ENCODE results near the gene SEPTIN14.
"Not testable (repeated sequence)": the region's sequence is repeated elsewhere in the genome, so short reads cannot be mapped to it uniquely, and the experiment has no call there.

SEPTIN14 gene

DNA sequence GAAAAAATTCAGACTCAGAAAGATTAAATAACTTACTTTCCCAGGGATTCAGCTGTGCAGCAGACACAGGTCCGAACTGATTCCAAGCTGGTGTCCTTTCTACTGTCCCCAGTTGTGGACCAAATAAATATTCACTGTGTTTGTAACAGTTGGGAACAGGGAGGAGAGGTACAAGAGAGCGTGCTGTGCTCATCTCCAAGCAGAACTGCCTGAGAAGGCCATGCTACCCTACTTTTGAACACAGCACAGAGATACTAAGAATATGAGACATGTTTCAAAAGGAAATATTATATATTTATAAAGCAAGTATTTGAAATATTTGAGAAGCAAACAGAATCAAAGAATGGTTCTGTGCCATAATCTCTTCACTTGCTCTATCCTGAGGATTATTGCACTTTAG lies at the start of gene SEPTIN14:
Gene SEPTIN14, minus strand, starts transcription at position 101 of the 400 bp plus-strand sequence. CDS start 756 bp downstream, outside the sequence.
- DNase-seq (ENCODE audit: low spot score); in situ Hi-C loops (cut with MboI; ENCODE audit: low sequenced_read_pairs, unreplicated experiment): not testable (repeated sequence)

DNA sequence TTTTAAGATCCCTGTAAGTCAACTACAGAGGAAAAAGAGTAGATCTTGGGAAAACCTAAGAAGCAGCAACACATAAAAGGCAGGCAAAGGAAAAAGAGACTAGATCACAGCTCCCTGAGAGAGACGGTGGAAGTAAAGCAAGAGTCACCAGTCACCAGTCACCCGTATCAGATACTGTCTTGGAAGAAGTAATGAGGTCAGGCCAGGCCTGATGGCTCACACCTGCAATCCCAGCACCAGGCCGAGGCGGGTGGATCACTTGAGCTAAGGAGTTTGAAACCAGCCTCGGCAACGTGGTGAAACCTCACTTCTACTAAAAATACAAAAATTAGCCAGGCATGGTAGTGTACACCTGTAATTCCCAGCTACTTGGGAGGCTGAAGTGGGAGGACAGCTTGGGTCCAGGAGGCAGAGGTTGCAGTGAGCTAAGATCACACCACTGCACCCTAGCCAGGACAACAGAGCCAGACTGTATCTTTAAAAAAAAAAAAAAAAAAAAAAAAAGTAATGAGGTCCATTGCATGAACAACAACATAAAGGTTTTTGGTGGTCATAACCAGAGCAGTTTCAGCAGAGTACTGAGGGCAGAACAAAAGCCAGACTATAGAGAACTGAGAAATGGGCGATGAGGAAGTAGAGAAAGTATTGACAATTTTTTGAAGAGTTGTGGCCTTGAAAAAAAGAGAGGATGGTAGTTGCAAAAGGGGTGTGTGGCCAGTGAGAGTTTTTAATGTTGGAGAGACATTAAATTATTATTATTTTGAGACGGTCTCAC lies 41.6 kb upstream of the SEPTIN14 start:
- in situ Hi-C loops (cut with MboI; ENCODE audit: low sequenced_read_pairs, unreplicated experiment): no loop called here
- DNase-seq (ENCODE audit: low spot score): peak; percentile 42
- TF ChIP-seq CTCF (IDR thresholded peaks at IDR 0.05; ENCODE audit: borderline replicate concordance, control extremely low read depth, extremely low read depth, insufficient read depth, missing control alignments): no peak

- DNase-seq (ENCODE audit: low spot score); in situ Hi-C loops (cut with MboI; ENCODE audit: low sequenced_read_pairs, unreplicated experiment): not testable (repeated sequence)
Measured at GRCh38 chr7:55901059-55901458, 38.5 kb upstream of the SEPTIN14 start.

DNA sequence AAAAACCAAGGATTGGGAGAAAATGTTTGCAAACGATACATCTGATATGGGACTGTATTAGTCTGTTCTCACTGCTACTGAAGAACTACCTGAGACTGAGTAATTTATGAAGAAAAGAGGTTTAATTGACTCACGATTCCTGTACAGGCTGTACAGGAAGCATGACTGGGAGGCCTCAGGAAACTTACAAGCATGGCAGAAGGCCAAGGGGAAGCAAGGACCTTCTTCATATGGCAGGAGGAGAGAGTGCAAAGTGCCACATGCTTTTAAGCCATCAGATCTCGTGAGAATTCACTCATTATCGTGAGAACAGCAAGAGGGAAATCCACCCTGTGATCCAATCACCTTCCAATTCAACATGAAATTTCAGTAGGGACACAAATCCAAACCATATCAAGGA lies 35.7 kb upstream of the SEPTIN14 start:
- no peak for DNase-seq (ENCODE audit: low spot score)
- no peak for TF ChIP-seq CTCF (IDR thresholded peaks at IDR 0.05; ENCODE audit: borderline replicate concordance, control extremely low read depth, extremely low read depth, insufficient read depth, missing control alignments)
- in situ Hi-C loops (cut with MboI; ENCODE audit: low sequenced_read_pairs, unreplicated experiment): no loop called here

GRCh38 chr7:55895021-55895420 lies 32.5 kb upstream of the SEPTIN14 start:
- DNase-seq (ENCODE audit: low spot score): no peak
- TF ChIP-seq CTCF (IDR thresholded peaks at IDR 0.05; ENCODE audit: borderline replicate concordance, control extremely low read depth, extremely low read depth, insufficient read depth, missing control alignments): no peak
- in situ Hi-C loops (cut with MboI; ENCODE audit: low sequenced_read_pairs, unreplicated experiment): no loop called here

- in situ Hi-C loops (cut with MboI; ENCODE audit: low sequenced_read_pairs, unreplicated experiment): no loop called here
- no peak for DNase-seq (ENCODE audit: low spot score)
- TF ChIP-seq CTCF (IDR thresholded peaks at IDR 0.05; ENCODE audit: borderline replicate concordance, control extremely low read depth, extremely low read depth, insufficient read depth, missing control alignments): no peak
Measured at GRCh38 chr7:55893940-55894339, 31.4 kb upstream of the SEPTIN14 start.

DNA sequence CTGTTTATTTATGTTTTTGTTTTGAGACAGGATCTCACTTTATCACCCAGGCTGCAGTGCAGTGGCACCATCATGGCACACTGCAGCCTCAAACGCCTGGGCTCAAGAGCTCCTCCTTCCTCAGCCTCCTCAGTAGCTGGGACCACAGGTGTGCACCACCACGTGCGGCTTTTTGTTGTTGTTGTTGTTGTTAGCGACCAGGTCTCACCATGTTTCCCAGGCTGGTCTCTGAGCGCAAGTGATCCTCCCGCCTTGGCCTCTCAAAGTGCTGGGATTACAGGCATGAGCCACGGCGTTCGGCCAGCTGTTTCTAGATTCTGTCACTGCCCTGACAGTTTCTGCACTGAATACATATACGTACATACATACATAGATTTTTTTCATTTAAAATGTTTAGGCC lies 25.8 kb upstream of the SEPTIN14 start:
- in situ Hi-C loops (cut with MboI; ENCODE audit: low sequenced_read_pairs, unreplicated experiment); DNase-seq (ENCODE audit: low spot score): not testable (repeated sequence)

DNA sequence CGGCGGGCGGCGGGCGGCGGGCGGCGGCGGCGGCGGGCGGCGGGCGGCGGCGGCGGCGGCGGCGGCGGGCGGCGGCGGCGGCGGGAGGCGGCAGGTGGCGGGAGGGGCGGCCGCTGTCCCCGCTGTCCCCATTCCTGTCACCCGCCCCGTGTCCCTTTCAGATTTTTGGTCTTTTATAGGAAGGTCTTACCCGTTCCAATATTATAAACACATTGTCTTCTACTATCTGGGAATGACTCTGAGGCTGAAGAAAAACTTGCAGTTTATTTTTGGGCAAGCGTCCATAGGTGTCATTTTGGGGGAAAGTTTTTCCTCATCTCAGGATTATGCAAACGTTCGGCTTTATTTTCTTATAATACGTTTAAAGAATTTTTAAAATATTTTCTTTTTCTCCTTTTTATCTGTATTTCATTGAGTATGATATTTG lies 25.3 kb upstream of the SEPTIN14 start:
- TF ChIP-seq CTCF (IDR thresholded peaks at IDR 0.05; ENCODE audit: borderline replicate concordance, control extremely low read depth, extremely low read depth, insufficient read depth, missing control alignments): no peak
- in situ Hi-C loops (cut with MboI; ENCODE audit: low sequenced_read_pairs, unreplicated experiment): no loop called here
- DNase-seq (ENCODE audit: low spot score): peak; percentile 45

Data from GM13976 (cell line).